Esophagus squamous epithelium (tissue), 4 donors: ENCODE results near the gene ZKSCAN3.
A peak's percentile ranks its signal among the peaks of the same experiment; 100 is the strongest.

Source experiments
- CTCF ChIP-seq, 6 experiments: fragments of 450-650 bp in 4 of 6; fragments of 200-600 bp in 2 of 6; sonication (generic) in 2 of 6; IDR thresholded peaks; one replicate each; pipeline ENCODE4 v1.5.1; 2016 to 2019; ENCODE audit warnings: antibody characterized with exemption in 6 of 6, mild to moderate bottlenecking in 4 of 6, moderate library complexity in 4 of 6
- POLR2A ChIP-seq, 4 donors: fragments of 450-650 bp; IDR thresholded peaks; one replicate each; pipeline ENCODE4 v1.6.1; 2017; ENCODE audit warnings: antibody characterized with exemption in 4 of 4, mild to moderate bottlenecking in 4 of 4, moderate library complexity in 3 of 4

- TF ChIP-seq POLR2A (IDR thresholded peaks at IDR 0.05) (peak in 1 of 4 donors; percentile 18), CTCF (IDR thresholded peaks at IDR 0.05) (no peak)
Measured at GRCh38 chr6:28335040-28335563, 14.6 kb upstream of the ZKSCAN3 start.
